Ishikawa (cell line): ENCODE measurements around the gene COL25A1.

Experiments
- CEBPB ChIP-seq: IDR thresholded peaks from 2 replicates; pipeline ENCODE4 v1.6.1; 2012
- CREB1 ChIP-seq: IDR thresholded peaks from 2 replicates; pipeline ENCODE4 v1.6.1; 2012; ENCODE audit warnings: low read depth
- EGR1 ChIP-seq: IDR thresholded peaks from 2 replicates; pipeline ENCODE4 v1.6.1; 2012
- EP300 ChIP-seq: IDR thresholded peaks from 2 replicates; pipeline ENCODE4 v1.6.1; 2012; ENCODE audit warnings: borderline replicate concordance
- FOXM1 ChIP-seq: IDR thresholded peaks from 2 replicates; pipeline ENCODE4 v1.6.1; 2012; ENCODE audit warnings: low read depth, borderline replicate concordance
- NFIC ChIP-seq: IDR thresholded peaks from 2 replicates; pipeline ENCODE4 v1.6.1; 2012
- RAD21 ChIP-seq: IDR thresholded peaks from 2 replicates; pipeline ENCODE4 v1.6.1; 2012; ENCODE audit warnings: low read depth
- TAF1 ChIP-seq: IDR thresholded peaks from 2 replicates; pipeline ENCODE4 v1.6.1; 2012; ENCODE audit warnings: low read depth, mild to moderate bottlenecking
- TCF12 ChIP-seq: IDR thresholded peaks from 2 replicates; pipeline ENCODE4 v1.6.1; 2012; ENCODE audit warnings: low read depth
- TEAD4 ChIP-seq: IDR thresholded peaks from 2 replicates; pipeline ENCODE4 v1.6.1; 2012
- YY1 ChIP-seq: IDR thresholded peaks from 2 replicates; pipeline ENCODE4 v1.6.1; 2012; ENCODE audit warnings: low read depth
- ZBTB7A ChIP-seq: IDR thresholded peaks from 2 replicates; pipeline ENCODE4 v1.6.1; 2012; ENCODE audit warnings: low read depth
- TF ChIP-seq, protein P1 (sequence below): IDR thresholded peaks from 2 replicates; pipeline ENCODE4 v1.6.1; 2012
- TF ChIP-seq, protein P2 (sequence below): IDR thresholded peaks from 2 replicates; pipeline ENCODE4 v1.6.1; 2012; ENCODE audit warnings: low read depth, mild to moderate bottlenecking
- TF ChIP-seq, protein P3 (sequence below): IDR thresholded peaks from 2 replicates; pipeline ENCODE4 v1.6.1; 2012

Gene COL25A1

DNA sequence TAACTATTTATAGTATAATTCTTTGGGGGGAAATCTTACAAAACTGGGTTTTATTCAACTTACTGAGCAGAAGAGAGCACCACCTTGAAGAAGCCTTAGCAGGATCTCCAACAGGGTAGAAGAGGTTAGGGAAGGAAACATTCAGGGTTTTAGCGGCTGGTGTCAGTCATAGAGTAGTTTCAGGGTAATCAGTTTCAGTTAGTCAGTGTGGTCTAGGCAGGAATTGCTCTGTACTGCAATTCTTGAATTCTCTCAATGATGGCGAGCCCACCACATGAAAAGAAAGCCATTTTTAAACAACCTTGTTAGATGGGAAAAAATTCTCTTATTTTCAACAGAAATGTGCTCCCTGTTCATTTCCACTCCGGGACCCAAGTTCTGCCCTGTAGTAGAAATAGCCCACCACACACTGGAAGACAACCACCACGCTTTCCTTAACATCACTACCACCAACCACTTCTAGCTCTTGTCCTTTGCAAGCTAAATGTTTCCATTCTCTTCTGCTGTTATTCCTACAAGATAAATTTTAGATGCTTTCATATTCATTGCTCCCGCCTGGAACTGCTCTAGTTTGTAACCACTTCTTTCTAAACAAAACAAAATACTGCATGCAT, 25.9 kb downstream of the COL25A1 start:
- TF ChIP-seq TAF1 (no peak), CREB1 (no peak), FOXM1 (no peak), NFIC (no peak), ZBTB7A (no peak), CEBPB (no peak), TCF12 (no peak), EGR1 (no peak), YY1 (no peak), EP300 (no peak), TEAD4 (no peak), RAD21 (no peak)
- TF ChIP-seq, protein P1, sequence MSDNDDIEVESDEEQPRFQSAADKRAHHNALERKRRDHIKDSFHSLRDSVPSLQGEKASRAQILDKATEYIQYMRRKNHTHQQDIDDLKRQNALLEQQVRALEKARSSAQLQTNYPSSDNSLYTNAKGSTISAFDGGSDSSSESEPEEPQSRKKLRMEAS: no peak
- TF ChIP-seq, protein P2, sequence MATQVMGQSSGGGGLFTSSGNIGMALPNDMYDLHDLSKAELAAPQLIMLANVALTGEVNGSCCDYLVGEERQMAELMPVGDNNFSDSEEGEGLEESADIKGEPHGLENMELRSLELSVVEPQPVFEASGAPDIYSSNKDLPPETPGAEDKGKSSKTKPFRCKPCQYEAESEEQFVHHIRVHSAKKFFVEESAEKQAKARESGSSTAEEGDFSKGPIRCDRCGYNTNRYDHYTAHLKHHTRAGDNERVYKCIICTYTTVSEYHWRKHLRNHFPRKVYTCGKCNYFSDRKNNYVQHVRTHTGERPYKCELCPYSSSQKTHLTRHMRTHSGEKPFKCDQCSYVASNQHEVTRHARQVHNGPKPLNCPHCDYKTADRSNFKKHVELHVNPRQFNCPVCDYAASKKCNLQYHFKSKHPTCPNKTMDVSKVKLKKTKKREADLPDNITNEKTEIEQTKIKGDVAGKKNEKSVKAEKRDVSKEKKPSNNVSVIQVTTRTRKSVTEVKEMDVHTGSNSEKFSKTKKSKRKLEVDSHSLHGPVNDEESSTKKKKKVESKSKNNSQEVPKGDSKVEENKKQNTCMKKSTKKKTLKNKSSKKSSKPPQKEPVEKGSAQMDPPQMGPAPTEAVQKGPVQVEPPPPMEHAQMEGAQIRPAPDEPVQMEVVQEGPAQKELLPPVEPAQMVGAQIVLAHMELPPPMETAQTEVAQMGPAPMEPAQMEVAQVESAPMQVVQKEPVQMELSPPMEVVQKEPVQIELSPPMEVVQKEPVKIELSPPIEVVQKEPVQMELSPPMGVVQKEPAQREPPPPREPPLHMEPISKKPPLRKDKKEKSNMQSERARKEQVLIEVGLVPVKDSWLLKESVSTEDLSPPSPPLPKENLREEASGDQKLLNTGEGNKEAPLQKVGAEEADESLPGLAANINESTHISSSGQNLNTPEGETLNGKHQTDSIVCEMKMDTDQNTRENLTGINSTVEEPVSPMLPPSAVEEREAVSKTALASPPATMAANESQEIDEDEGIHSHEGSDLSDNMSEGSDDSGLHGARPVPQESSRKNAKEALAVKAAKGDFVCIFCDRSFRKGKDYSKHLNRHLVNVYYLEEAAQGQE: no peak
- TF ChIP-seq, protein P3, sequence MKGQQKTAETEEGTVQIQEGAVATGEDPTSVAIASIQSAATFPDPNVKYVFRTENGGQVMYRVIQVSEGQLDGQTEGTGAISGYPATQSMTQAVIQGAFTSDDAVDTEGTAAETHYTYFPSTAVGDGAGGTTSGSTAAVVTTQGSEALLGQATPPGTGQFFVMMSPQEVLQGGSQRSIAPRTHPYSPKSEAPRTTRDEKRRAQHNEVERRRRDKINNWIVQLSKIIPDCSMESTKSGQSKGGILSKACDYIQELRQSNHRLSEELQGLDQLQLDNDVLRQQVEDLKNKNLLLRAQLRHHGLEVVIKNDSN: no peak

DNA sequence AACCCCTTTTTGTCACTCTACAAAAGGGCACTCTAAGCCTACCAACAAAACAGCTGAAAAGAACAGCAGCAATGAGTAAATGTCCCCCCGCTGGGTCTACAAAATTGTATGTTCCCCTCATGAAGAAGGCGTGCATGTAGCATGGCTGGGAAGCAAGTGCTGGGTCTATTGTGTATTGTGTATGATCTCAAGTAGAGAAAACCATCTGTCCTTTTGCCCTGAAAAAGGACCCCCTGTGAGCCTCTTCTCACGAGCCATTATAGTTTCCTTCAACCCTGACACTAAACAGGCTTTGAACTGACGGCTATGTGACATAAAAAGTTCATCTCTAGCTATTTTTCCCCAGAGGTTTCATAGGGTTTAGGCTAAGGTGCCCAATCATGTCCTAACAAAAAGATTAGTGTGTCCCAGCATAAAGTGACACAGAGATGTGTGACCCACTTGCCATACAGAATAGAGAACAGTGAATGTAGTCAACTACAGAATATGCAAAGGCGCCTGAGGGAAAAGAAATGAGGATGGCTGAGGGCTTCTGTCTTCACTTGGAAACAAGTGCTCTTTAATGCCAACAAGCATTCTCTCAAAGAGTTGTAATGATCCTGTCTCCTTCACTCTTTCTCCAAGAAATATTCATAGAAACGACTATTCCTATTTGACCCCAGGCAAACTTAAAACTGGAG, 27.3 kb downstream of the COL25A1 start:
- no peak for TF ChIP-seq FOXM1

DNA sequence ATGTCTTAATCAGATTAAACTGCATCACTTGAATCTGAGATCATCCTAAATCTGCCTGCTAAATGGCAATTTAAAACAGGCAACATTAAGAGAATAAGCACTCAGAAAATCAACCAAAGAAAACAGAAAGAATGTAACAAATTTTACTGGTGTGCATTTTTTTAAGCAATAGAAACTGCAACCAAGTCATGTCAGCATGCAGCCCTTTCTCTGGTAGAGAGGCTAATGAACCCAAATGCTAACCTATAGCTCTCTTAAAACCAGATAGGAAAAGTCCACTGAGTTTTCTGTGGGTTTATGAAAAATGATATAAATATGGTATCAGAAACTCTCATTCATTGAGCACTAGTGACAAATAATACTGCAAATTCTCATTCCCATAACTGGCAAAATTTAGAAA, 35.6 kb downstream of the COL25A1 start:
- TF ChIP-seq FOXM1 (no peak), TAF1 (no peak), CEBPB (no peak), TCF12 (no peak), ZBTB7A (no peak), EGR1 (no peak), YY1 (no peak), RAD21 (no peak), CREB1 (no peak), EP300 (no peak), TEAD4 (no peak)
- TF ChIP-seq, protein P1: no peak
- TF ChIP-seq, protein P2: no peak

DNA sequence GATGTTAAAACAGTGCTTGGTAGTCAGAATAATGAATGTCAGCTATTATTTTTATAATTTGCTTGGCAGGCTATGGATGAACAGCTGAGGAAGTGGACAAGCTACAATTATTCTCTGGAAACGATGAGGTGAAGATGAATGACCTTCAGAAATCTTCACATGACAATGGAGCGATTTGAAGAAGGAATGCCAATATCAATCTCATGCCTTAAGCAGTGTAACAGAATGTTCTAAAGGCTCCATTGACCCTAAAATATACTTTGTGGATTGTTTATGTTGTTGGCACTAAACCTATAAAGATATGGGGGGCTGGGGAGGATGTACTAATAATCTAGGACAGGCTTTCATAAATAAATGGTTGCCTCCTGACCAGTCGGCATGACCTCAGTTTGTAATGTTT, 36.2 kb downstream of the COL25A1 start:
- TF ChIP-seq TAF1 (no peak), CREB1 (no peak), ZBTB7A (no peak), NFIC (no peak), TCF12 (no peak), CEBPB (no peak), EGR1 (no peak), EP300 (no peak), TEAD4 (no peak), RAD21 (no peak), YY1 (no peak)
- TF ChIP-seq, protein P3: no peak
- TF ChIP-seq, protein P1: no peak
- TF ChIP-seq, protein P2: no peak
